MM.1S (cell line): Measurements from ENCODE around the gene SPCS1.

Source experiments
- EZH2 ChIP-seq: fragments of 300-600 bp; sonication (generic); optimal IDR thresholded peaks from 2 replicates; pipeline ENCODE3; 2017; ENCODE audit warnings: low read depth, mild to moderate bottlenecking, antibody characterized with exemption, low read length, mixed read lengths
- EZH2phosphoT487 ChIP-seq: fragments of 300-600 bp; sonication (generic); IDR thresholded peaks from 2 replicates; pipeline ENCODE4 v1.6.1; 2018; ENCODE audit warnings: antibody characterized with exemption, low read length
- TF ChIP-seq, protein P1 (sequence below): fragments of 300-600 bp; sonication (generic); IDR thresholded peaks from 2 replicates; pipeline ENCODE4 v1.5.1; 2016; ENCODE audit warnings: antibody characterized with exemption, low read length, mixed read lengths

GRCh38 chr3:52679811-52680210, 26.1 kb upstream of the SPCS1 start:
- TF ChIP-seq, protein P1, sequence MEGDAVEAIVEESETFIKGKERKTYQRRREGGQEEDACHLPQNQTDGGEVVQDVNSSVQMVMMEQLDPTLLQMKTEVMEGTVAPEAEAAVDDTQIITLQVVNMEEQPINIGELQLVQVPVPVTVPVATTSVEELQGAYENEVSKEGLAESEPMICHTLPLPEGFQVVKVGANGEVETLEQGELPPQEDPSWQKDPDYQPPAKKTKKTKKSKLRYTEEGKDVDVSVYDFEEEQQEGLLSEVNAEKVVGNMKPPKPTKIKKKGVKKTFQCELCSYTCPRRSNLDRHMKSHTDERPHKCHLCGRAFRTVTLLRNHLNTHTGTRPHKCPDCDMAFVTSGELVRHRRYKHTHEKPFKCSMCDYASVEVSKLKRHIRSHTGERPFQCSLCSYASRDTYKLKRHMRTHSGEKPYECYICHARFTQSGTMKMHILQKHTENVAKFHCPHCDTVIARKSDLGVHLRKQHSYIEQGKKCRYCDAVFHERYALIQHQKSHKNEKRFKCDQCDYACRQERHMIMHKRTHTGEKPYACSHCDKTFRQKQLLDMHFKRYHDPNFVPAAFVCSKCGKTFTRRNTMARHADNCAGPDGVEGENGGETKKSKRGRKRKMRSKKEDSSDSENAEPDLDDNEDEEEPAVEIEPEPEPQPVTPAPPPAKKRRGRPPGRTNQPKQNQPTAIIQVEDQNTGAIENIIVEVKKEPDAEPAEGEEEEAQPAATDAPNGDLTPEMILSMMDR: no peak
- TF ChIP-seq EZH2 (no peak), EZH2phosphoT487 (no peak)
